PFSK-1 (cell line): ENCODE results near the gene BRSK2.

ENCODE experiments used
- POLR2AphosphoS5 ChIP-seq: IDR thresholded peaks from 2 replicates; pipeline ENCODE4 v1.6.1; 2012; ENCODE audit warnings: low read depth, mild to moderate bottlenecking, control low read depth, low read length, moderate library complexity
- REST ChIP-seq, 2 experiments: IDR thresholded peaks; 2 replicates each; pipeline versions ENCODE4 v1.6.1 to v1.8.0; 2011 to 2012; ENCODE audit warnings: low read depth in 2 of 2, low read length in 2 of 2, control low read depth in 1 of 2, inconsistent platforms in 1 of 2, mild to moderate bottlenecking in 1 of 2, moderate library complexity in 1 of 2; ENCODE audit not compliant: insufficient read depth in 1 of 2
- SIN3A ChIP-seq: IDR thresholded peaks from 2 replicates; pipeline ENCODE4 v1.6.1; 2012; ENCODE audit warnings: mild to moderate bottlenecking, low read length, moderate library complexity, borderline replicate concordance; ENCODE audit not compliant: insufficient read depth

- no peak for TF ChIP-seq REST (IDR thresholded peaks at IDR 0.05; ENCODE audit: insufficient read depth in 1 of 2, low read depth in 2 of 2, low read length in 2 of 2)
- TF ChIP-seq POLR2AphosphoS5, result no peak
- no peak for TF ChIP-seq SIN3A
Measured at GRCh38 chr11:1483445-1483961, 93.8 kb downstream of the BRSK2 start.
